ENCODE measurements around the gene USP3. TPM values are rescaled to one million over a fixed set of nuclear protein-coding genes. Genes with fewer than 3 reads are reported as not detected.

The USP3 gene
- total and polyA plus RNA-seq, 2 of the 13 experiments (the other 11 are each of a cell fraction or from before 2014, with no cell fraction given), result 14.3 to 61.2 TPM

- TF ChIP-seq HNRNPK (IDR thresholded peaks at IDR 0.05; ENCODE audit: low read depth, low read length, poor library complexity, severe bottlenecking), result no peak
- no peak for TF ChIP-seq ZBTB25 (CRISPR knock-in tag; IDR thresholded peaks at IDR 0.05)
- TF ChIP-seq GFI1 (CRISPR knock-in tag; IDR thresholded peaks at IDR 0.05; ENCODE audit: borderline replicate concordance), result no peak
- peak; percentile 20; the same call in 1 of the 2 replicates for TF ChIP-seq ZNF34 (CRISPR knock-in tag; IDR thresholded peaks at IDR 0.05; ENCODE audit: borderline replicate concordance)
- 0 out of 2 replicates have a peak, but pooled peaks have one; percentile 19 for TF ChIP-seq ZNF816 (CRISPR knock-in tag; IDR thresholded peaks at IDR 0.05; ENCODE audit: borderline replicate concordance)
- 0 out of 2 replicates have a peak, but pooled peaks have one; percentile 50 for TF ChIP-seq BORCS8-MEF2B (CRISPR knock-in tag; IDR thresholded peaks at IDR 0.05)
- TF ChIP-seq TFDP1 (CRISPR knock-in tag; IDR thresholded peaks at IDR 0.05; ENCODE audit: borderline replicate concordance), result peak; percentile 53; the same call in 1 of the 2 replicates
- no peak for TF ChIP-seq PRPF4 (IDR thresholded peaks at IDR 0.05; ENCODE audit: low read depth, low read length, poor library complexity, severe bottlenecking)
- no peak for TF ChIP-seq ZNF790 (CRISPR knock-in tag; IDR thresholded peaks at IDR 0.05; ENCODE audit: borderline replicate concordance)
- TF ChIP-seq PHB2 (IDR thresholded peaks at IDR 0.05; ENCODE audit: partially characterized antibody), result no peak
- TF ChIP-seq ZBTB42 (CRISPR knock-in tag; IDR thresholded peaks at IDR 0.05), result no peak
- TF ChIP-seq ZNF580 (CRISPR knock-in tag; IDR thresholded peaks at IDR 0.05; ENCODE audit: borderline replicate concordance, low read depth), result no peak; the same call in 1 of the 2 replicates
- no peak; the same call in 1 of the 2 replicates for TF ChIP-seq MTERF4 (CRISPR knock-in tag; IDR thresholded peaks at IDR 0.05)
- TF ChIP-seq RAD21 (CRISPR knock-in tag; IDR thresholded peaks at IDR 0.05), result no peak
- TF ChIP-seq ZIK1 (CRISPR knock-in tag; IDR thresholded peaks at IDR 0.05; ENCODE audit: borderline replicate concordance, low read depth), result no peak
- TF ChIP-seq SAFB2 (CRISPR knock-in tag; IDR thresholded peaks at IDR 0.05; ENCODE audit: borderline replicate concordance, low read depth), result peak; percentile 19; the same call in 1 of the 2 replicates
- no peak for TF ChIP-seq CREB3 (CRISPR knock-in tag; IDR thresholded peaks at IDR 0.05)
- TF ChIP-seq NFYB (CRISPR knock-in tag; IDR thresholded peaks at IDR 0.05), result 0 out of 2 replicates have a peak, but pooled peaks have one; percentile 7
- TF ChIP-seq RNF219 (CRISPR knock-in tag; IDR thresholded peaks at IDR 0.05), result peak; percentile 81
- no peak for TF ChIP-seq ZNF337 (CRISPR knock-in tag; IDR thresholded peaks at IDR 0.05; ENCODE audit: borderline replicate concordance, low read depth)
- TF ChIP-seq EP300 (IDR thresholded peaks at IDR 0.05; ENCODE audit: low read depth in 2 of 2, low read length in 2 of 2), result no peak
- no peak; the same call in 1 of the 2 replicates for TF ChIP-seq EP300 (CRISPR knock-in tag; IDR thresholded peaks at IDR 0.05; ENCODE audit: borderline replicate concordance)
- no peak for TF ChIP-seq AHR (CRISPR knock-in tag; IDR thresholded peaks at IDR 0.05)
Observed at GRCh38 chr15:63503739-63504246, 600 bp upstream of the USP3 start (continued).

Measured in HepG2 (cell line).